H1 (cell line): ENCODE measurements around the gene EGFR. TPM values are rescaled to one million over a fixed set of nuclear protein-coding genes. Genes with fewer than 3 reads are reported as not detected.

Experiments
- CTCF ChIA-PET: fragments of 300-600 bp; sonication (Branson Sonifier 250); formaldehyde crosslinking; loops from one replicate; lab custom pipeline; 2021; ENCODE audit not compliant: partially characterized antibody; lab: Charles Lee
- POLR2A ChIA-PET: fragments of 300-600 bp; sonication (Branson Sonifier 250); formaldehyde crosslinking; loops from one replicate; lab custom pipeline; 2021; ENCODE audit warnings: inconsistent platforms; ENCODE audit not compliant: partially characterized antibody; lab: Charles Lee
- DNase-seq, 2 experiments: peaks; one replicate each; pipeline versions ENCODE4 v3.0.0 to v3.0.0-alpha.2; 2010 to 2022; ENCODE audit warnings: low spot score in 2 of 2, low read depth in 1 of 2, mixed read lengths in 1 of 2
- FAIRE-seq: peaks from 2 replicates; lab custom pipeline; 2011; peaks lifted over from hg19 to GRCh38; lab: Jason Lieb, UNC
- H2AFZ ChIP-seq: 2 replicates; pipeline ENCODE4 v1.8.1; 2012; ENCODE audit warnings: low read length, inconsistent platforms
- H2AK5ac ChIP-seq: 2 replicates; pipeline ENCODE4 v1.6.1; 2013; ENCODE audit warnings: low read depth, low read length
- H2BK120ac ChIP-seq: replicated peaks from 2 replicates; pipeline ENCODE3; 2013; ENCODE audit warnings: low read depth, low read length, inconsistent platforms
- H2BK12ac ChIP-seq: 2 replicates; pipeline ENCODE4 v1.6.1; 2013; ENCODE audit warnings: low read depth, low read length
- H2BK15ac ChIP-seq: 2 replicates; pipeline ENCODE4 v1.6.1; 2013; ENCODE audit warnings: low read length
- H2BK20ac ChIP-seq: 2 replicates; pipeline ENCODE4 v1.6.1; 2013; ENCODE audit warnings: low read length
- H2BK5ac ChIP-seq: 2 replicates; pipeline ENCODE4 v1.6.1; 2013; ENCODE audit warnings: low read depth, low read length
- H3K14ac ChIP-seq: 2 replicates; pipeline ENCODE4 v1.6.1; 2013; ENCODE audit warnings: inconsistent platforms; ENCODE audit not compliant: insufficient read length
- H3K18ac ChIP-seq: 2 replicates; pipeline ENCODE4 v1.6.1; 2013; ENCODE audit warnings: low read length; ENCODE audit errors: extremely low read depth
- H3K23ac ChIP-seq: 2 replicates; pipeline ENCODE4 v1.6.1; 2013; ENCODE audit warnings: inconsistent platforms; ENCODE audit not compliant: insufficient read length
- H3K23me2 ChIP-seq: 2 replicates; pipeline ENCODE4 v1.6.1; 2013; ENCODE audit warnings: low read depth, low read length
- H3K27ac ChIP-seq: 2 replicates; pipeline ENCODE4 v1.6.1; 2011; ENCODE audit warnings: low read depth, low read length, inconsistent platforms
- H3K27me3 ChIP-seq, 4 experiments: replicated peaks in 1 of 4; 1 replicate in 1 of 4; 2 replicates in 3 of 4; pipeline versions ENCODE4 v1.6.1 to v1.8.1; 2011 to 2013; ENCODE audit warnings: low read length in 3 of 4, mild to moderate bottlenecking in 3 of 4, inconsistent platforms in 2 of 4, mixed read lengths in 2 of 4, moderate library complexity in 1 of 4; ENCODE audit not compliant: control insufficient read depth in 3 of 4, insufficient read depth in 3 of 4; ENCODE audit errors: extremely low read depth in 1 of 4
- H3K36me3 ChIP-seq, 4 experiments: 2 replicates each; pipeline versions ENCODE4 v1.6.1 to v1.8.1; 2011 to 2013; ENCODE audit warnings: mild to moderate bottlenecking in 4 of 4, low read length in 3 of 4, moderate library complexity in 2 of 4, control low read depth in 1 of 4, inconsistent platforms in 1 of 4; ENCODE audit not compliant: insufficient read depth in 4 of 4, control insufficient read depth in 2 of 4
- H3K4ac ChIP-seq: replicated peaks from 2 replicates; pipeline ENCODE3; 2013; ENCODE audit warnings: low read length, low read depth, mixed read lengths, inconsistent platforms; ENCODE audit not compliant: insufficient read length
- H3K4me1 ChIP-seq, 4 experiments: replicated peaks in 1 of 4; 1 replicate in 1 of 4; 2 replicates in 3 of 4; pipeline versions ENCODE4 v1.6.1 to v1.8.1; 2011 to 2013; ENCODE audit warnings: low read length in 3 of 4, inconsistent platforms in 2 of 4, mixed read lengths in 1 of 4; ENCODE audit not compliant: insufficient read depth in 4 of 4, control insufficient read depth in 3 of 4
- H3K4me2 ChIP-seq, 2 experiments: 2 replicates each; pipeline versions ENCODE4 v1.6.1 to v1.8.1; 2011 to 2013; ENCODE audit warnings: low read depth in 2 of 2, low read length in 2 of 2, control low read depth in 1 of 2, inconsistent platforms in 1 of 2, mild to moderate bottlenecking in 1 of 2; ENCODE audit not compliant: insufficient read depth in 1 of 2
- H3K4me3 ChIP-seq, 4 experiments: fragments of 200-600, 300-600 bp in 1 of 4; sonication (generic), shearing (Covaris generic), sonication (Bioruptor Twin) in 1 of 4; 2 replicates each; pipeline versions ENCODE4 v1.5.1 to v1.8.1; 2011 to 2016; ENCODE audit warnings: low read length in 4 of 4, low read depth in 3 of 4, control low read depth in 2 of 4, inconsistent platforms in 2 of 4, mild to moderate bottlenecking in 2 of 4, mixed read lengths in 1 of 4, moderate library complexity in 1 of 4; ENCODE audit not compliant: insufficient read depth in 2 of 4; ENCODE audit errors: extremely low read depth in 1 of 4
- H3K56ac ChIP-seq: replicated peaks from 2 replicates; pipeline ENCODE3; 2013; ENCODE audit warnings: low read depth, mild to moderate bottlenecking, mixed read lengths, low read length, inconsistent platforms; ENCODE audit not compliant: insufficient read length
- H3K79me1 ChIP-seq: 2 replicates; pipeline ENCODE4 v1.6.1; 2013; ENCODE audit warnings: low read depth, low read length, control low read depth
- H3K79me2 ChIP-seq, 2 experiments: 2 replicates each; pipeline versions ENCODE4 v1.6.1 to v1.8.1; 2012 to 2013; ENCODE audit warnings: low read length in 2 of 2, mild to moderate bottlenecking in 2 of 2, inconsistent platforms in 1 of 2; ENCODE audit not compliant: insufficient read depth in 2 of 2, control insufficient read depth in 1 of 2
- H3K9ac ChIP-seq, 4 experiments: replicated peaks in 1 of 4; 1 replicate in 1 of 4; 2 replicates in 3 of 4; pipeline versions ENCODE4 v1.6.1 to v1.8.1; 2011 to 2013; ENCODE audit warnings: low read depth in 3 of 4, low read length in 3 of 4, control low read depth in 2 of 4, mild to moderate bottlenecking in 2 of 4, moderate library complexity in 2 of 4, inconsistent platforms in 1 of 4; ENCODE audit errors: extremely low read depth in 1 of 4
- H3K9me3 ChIP-seq, 2 experiments: 2 replicates each; pipeline versions ENCODE4 v1.6.1 to v1.8.1; 2012 to 2013; ENCODE audit warnings: mild to moderate bottlenecking in 2 of 2, moderate library complexity in 2 of 2, control low read depth in 1 of 2, inconsistent platforms in 1 of 2, low read depth in 1 of 2, low read length in 1 of 2, mixed read lengths in 1 of 2; ENCODE audit not compliant: insufficient read depth in 2 of 2
- H4K20me1 ChIP-seq, 2 experiments: replicated peaks in 1 of 2; 2 replicates each; pipeline versions ENCODE3 to v1.8.1; 2011 to 2013; ENCODE audit warnings: inconsistent platforms in 2 of 2, low read length in 2 of 2, mild to moderate bottlenecking in 1 of 2; ENCODE audit not compliant: insufficient read depth in 2 of 2, control insufficient read depth in 1 of 2
- H4K5ac ChIP-seq: 2 replicates; pipeline ENCODE4 v1.6.1; 2013; ENCODE audit warnings: low read length, low read depth, mixed read lengths, inconsistent platforms; ENCODE audit not compliant: insufficient read length
- H4K8ac ChIP-seq: 2 replicates; pipeline ENCODE4 v1.8.0; 2013; ENCODE audit warnings: mild to moderate bottlenecking, moderate library complexity, low read length, inconsistent platforms; ENCODE audit not compliant: insufficient read depth; ENCODE audit errors: extremely low read depth
- H4K91ac ChIP-seq: replicated peaks from 2 replicates; pipeline ENCODE3; 2013; ENCODE audit warnings: low read length, mixed read lengths, inconsistent platforms; ENCODE audit not compliant: insufficient read length
- HDAC2 ChIP-seq, 2 experiments: fragments of 300-600 bp in 1 of 2; sonication (generic) in 1 of 2; IDR thresholded peaks; 2 replicates each; pipeline ENCODE4 v1.6.1; 2011 to 2012; ENCODE audit warnings: low read depth in 2 of 2, low read length in 2 of 2, mild to moderate bottlenecking in 2 of 2, moderate library complexity in 2 of 2, borderline replicate concordance in 1 of 2, inconsistent platforms in 1 of 2
- KDM4A ChIP-seq: IDR thresholded peaks from one replicate; pipeline ENCODE4 v1.7.1; 2012; ENCODE audit warnings: low read depth, mild to moderate bottlenecking, moderate library complexity, low read length, inconsistent platforms; ENCODE audit not compliant: severe bottlenecking
- PHF8 ChIP-seq: fragments of 200-600 bp; sonication (generic); conservative IDR thresholded peaks from 2 replicates; pipeline ENCODE4 v1.7.1; 2012; ENCODE audit warnings: low read depth, mild to moderate bottlenecking, inconsistent platforms, low read length, moderate library complexity
- RAD21 ChIP-seq, 2 experiments: IDR thresholded peaks in 1 of 2; conservative IDR thresholded peaks in 1 of 2; 2 replicates each; pipeline ENCODE4 v1.6.1; 2011; ENCODE audit warnings: low read depth in 2 of 2, low read length in 2 of 2, improper control_type of control experiment in 1 of 2, inconsistent platforms in 1 of 2, mild to moderate bottlenecking in 1 of 2, moderate library complexity in 1 of 2
- SIN3A ChIP-seq, 2 experiments: IDR thresholded peaks in 1 of 2; conservative IDR thresholded peaks in 1 of 2; 2 replicates each; pipeline ENCODE4 v1.6.1; 2011 to 2012; ENCODE audit warnings: low read length in 2 of 2, improper control_type of control experiment in 1 of 2, low read depth in 1 of 2, mild to moderate bottlenecking in 1 of 2
- SUZ12 ChIP-seq: fragments of 200-600 bp; sonication (generic); IDR thresholded peaks from 2 replicates; pipeline ENCODE4 v1.6.1; 2012; ENCODE audit warnings: mild to moderate bottlenecking, inconsistent platforms, low read length, moderate library complexity, mixed read lengths
- TAF1 ChIP-seq: IDR thresholded peaks from 2 replicates; pipeline ENCODE4 v1.6.1; 2011; ENCODE audit warnings: mild to moderate bottlenecking, low read depth, low read length
- TAF7 ChIP-seq: optimal IDR thresholded peaks from 2 replicates; pipeline ENCODE3; 2011; ENCODE audit warnings: low read depth, mild to moderate bottlenecking, inconsistent platforms, low read length, moderate library complexity, borderline replicate concordance
- TBP ChIP-seq: IDR thresholded peaks from 2 replicates; pipeline ENCODE4 v1.6.1; 2011; ENCODE audit warnings: low read depth, low read length, improper control_type of control experiment
- TEAD4 ChIP-seq: IDR thresholded peaks from 2 replicates; pipeline ENCODE4 v1.6.1; 2012; ENCODE audit warnings: low read depth, low read length, inconsistent platforms, mixed read lengths
- YY1 ChIP-seq: IDR thresholded peaks from 2 replicates; pipeline ENCODE4 v1.6.1; 2011; ENCODE audit warnings: low read depth, mild to moderate bottlenecking, low read length
- WGBS, 2 experiments: shearing (Covaris generic) in 1 of 2; methylation state at CpG; one replicate each; pipeline versions ENCODE4 v1.1.6 to v1.1.7; 2013 to 2015; ENCODE audit warnings: low lambda C conversion rate in 2 of 2, mixed read lengths in 2 of 2, inconsistent platforms in 1 of 2, low coverage in 1 of 2, missing lambda C conversion rate in 1 of 2; ENCODE audit not compliant: insufficient replicate concordance in 2 of 2, insufficient coverage in 1 of 2, insufficient read length in 1 of 2; ENCODE audit errors: extremely low coverage in 1 of 2, missing lambda C conversion rate in 1 of 2; 5-methylcytosine and 5-hydroxymethylcytosine counted together
- polyA plus RNA-seq, 7 experiments: library from polyadenylated mRNA; depleted of rRNA in 3 of 7; stranded (reverse) in 5 of 7; unstranded in 2 of 7; fragments of >200 nt in 5 of 7; fragments of 200-250 nt in 2 of 7; gene quantifications; 1 replicate in 5 of 7; 2 replicates in 1 of 7; 4 replicates in 1 of 7; pipeline versions ENCODE4 v1.2.1 to v1.2.3, GENCODE V29; 2011 to 2013; ENCODE audit warnings: missing spikeins in 2 of 7, mixed read lengths in 2 of 7
- total RNA-seq: library from RNA; stranded (reverse); fragmentation: NEBNext Ultra II Directional; extraction: Animal tissue kit (Norgen Biotek cat#: 25700); gene quantifications from 2 replicates; pipeline ENCODE4 v1.2.1, GENCODE V29; 2021
- TF ChIP-seq, protein P1 (sequence below): IDR thresholded peaks from 2 replicates; pipeline ENCODE4 v1.6.1; 2011; ENCODE audit warnings: low read depth, mild to moderate bottlenecking, low read length; ENCODE audit not compliant: insufficient read depth

EGFR gene
- total and polyA plus RNA-seq, 2 of the 8 experiments (the other 6 are each of a cell fraction or from before 2014, with no cell fraction given) = 1.9 to 5.8 TPM

DNA sequence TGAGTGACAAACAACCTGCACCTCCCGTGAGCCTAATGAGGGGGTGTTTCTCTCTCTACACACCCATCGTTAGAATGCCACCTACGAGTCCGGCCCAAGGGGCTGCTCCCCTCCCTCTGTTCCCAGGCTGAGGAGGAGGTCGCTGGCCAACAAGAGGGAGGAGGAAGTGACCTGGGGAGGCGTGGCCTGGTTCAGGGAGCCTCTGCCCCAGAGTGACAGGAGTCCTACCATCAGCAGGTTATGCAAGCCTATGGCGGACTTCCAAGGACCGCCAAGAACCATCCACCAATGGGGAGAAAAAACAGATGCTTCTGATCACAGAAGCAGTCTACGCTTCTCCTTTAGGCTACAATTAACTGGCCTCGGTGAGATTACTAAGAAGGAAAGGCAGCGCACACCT lies 12.3 kb upstream of the EGFR start:
- Histone ChIP-seq H3K18ac (no peak overlapping the region), H2BK12ac (no peak overlapping the region), H3K23me2 (no peaks in the 10 kb centered on the region), H3K4me2 (no peak overlapping the region), H4K91ac (no peak overlapping the region), H3K56ac (no peak overlapping the region), H2BK20ac (no peak overlapping the region), H3K79me2 (no peaks in the 10 kb centered on the region), H2AFZ (no peak overlapping the region), H3K4me3 (no peak overlapping the region), H3K4ac (no peak overlapping the region), H2AK5ac (no peak overlapping the region), H3K9ac (no peak overlapping the region), H3K23ac (no peak overlapping the region), H4K5ac (no peak overlapping the region), H3K27ac (no peak overlapping the region), H4K8ac (no peak overlapping the region), H2BK120ac (no peak overlapping the region), H3K79me1 (no peaks in the 10 kb centered on the region), H4K20me1 (no peaks in the 10 kb centered on the region), H3K14ac (no peak overlapping the region), H3K9me3 (no peaks in the 10 kb centered on the region), H3K4me1 (no peaks in the 10 kb centered on the region; a peak in 1 of 7 replicates), H3K27me3 (no peaks in the 10 kb centered on the region), H2BK5ac (no peak overlapping the region), H2BK15ac (no peak overlapping the region), H3K36me3 (no peaks in the 10 kb centered on the region)
- TF ChIP-seq, protein P1, sequence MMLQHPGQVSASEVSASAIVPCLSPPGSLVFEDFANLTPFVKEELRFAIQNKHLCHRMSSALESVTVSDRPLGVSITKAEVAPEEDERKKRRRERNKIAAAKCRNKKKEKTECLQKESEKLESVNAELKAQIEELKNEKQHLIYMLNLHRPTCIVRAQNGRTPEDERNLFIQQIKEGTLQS = no peak
- TF ChIP-seq RAD21 (IDR thresholded peaks at IDR 0.05 in 1 of 2, conservative IDR thresholded peaks at IDR 0.05 in 1 of 2; ENCODE audit: low read depth in 2 of 2, low read length in 2 of 2) (no peak), TEAD4 (no peak), KDM4A (no peak), SUZ12 (no peak), SIN3A (conservative IDR thresholded peaks at IDR 0.05 in 1 of 2, IDR thresholded peaks at IDR 0.05 in 1 of 2; ENCODE audit: low read depth in 1 of 2, low read length in 2 of 2) (no peak), TAF7 (no peak), TAF1 (no peak), PHF8 (no peak), HDAC2 (IDR thresholded peaks at IDR 0.05; ENCODE audit: borderline replicate concordance in 1 of 2, low read depth in 2 of 2, low read length in 2 of 2) (no peak), YY1 (no peak), TBP (no peak)
- ChIA-PET CTCF (interaction anchor here (1.3 kb wide), 1 partner anchor 10 kb away, joined by 8 read pairs; no protein-coding TSS in a partner anchor), POLR2A (no interaction called here)
- FAIRE-seq (no peak), DNase-seq (no peak)
- WGBS, 2 experiments = 87% methylated on average over 11 of the region's 11 CpGs; no CpG with 5 or more reads in 1 of the 2 experiments
